SKM-1 treated with dmso at 0.1 percent for 144 hours (cell line): ENCODE measurements around the gene KANSL1L.

Experiments used
- DNase-seq: peaks from one replicate; lab custom pipeline; 2025; ENCODE audit not compliant: unreplicated experiment; lab: John Stamatoyannopoulos, UW

The KANSL1L gene

GRCh38 chr2:210002158-210003157 is 168.8 kb downstream of the KANSL1L start, which contains the start of gene RPE:
Gene RPE, plus strand, starts transcription at chr2:210002638. Its CDS starts 24 bp downstream, at chr2:210002662.
- DNase-seq: peak; percentile 92

- peak; percentile 40 for DNase-seq
Observed at GRCh38 chr2:210000464-210001324, 170.5 kb downstream of the KANSL1L start.

GRCh38 chr2:209998596-209998995 is 172.6 kb downstream of the KANSL1L start:
- no peak for DNase-seq

- DNase-seq: no peak
Observed at GRCh38 chr2:209993968-209994367, 177.2 kb downstream of the KANSL1L start.

GRCh38 chr2:209990838-209991237 is 180.4 kb downstream of the KANSL1L start:
- no peak for DNase-seq

GRCh38 chr2:209988010-209988409 is 183.2 kb downstream of the KANSL1L start:
- DNase-seq: no peak

GRCh38 chr2:209986415-209986814 is 184.8 kb downstream of the KANSL1L start:
- DNase-seq: peak; percentile 30

GRCh38 chr2:209985874-209986273 is 185.3 kb downstream of the KANSL1L start:
- DNase-seq: peak; percentile 92

GRCh38 chr2:209984291-209984690 is 186.9 kb downstream of the KANSL1L start:
- no peak for DNase-seq

GRCh38 chr2:209977386-209978239 is 193.6 kb downstream of the KANSL1L start:
- peak; percentile 39 for DNase-seq

GRCh38 chr2:209976698-209977385 is 194.4 kb downstream of the KANSL1L start:
- no peak for DNase-seq

GRCh38 chr2:209974576-209974975 is 196.6 kb downstream of the KANSL1L start:
- DNase-seq: no peak

GRCh38 chr2:209973328-209973727 is 197.9 kb downstream of the KANSL1L start:
- DNase-seq: no peak
